IPS-NIHi11 (cell line): ENCODE measurements around the gene GPC1.

Source experiments
- DNase-seq: peaks from one replicate; pipeline ENCODE4 v3.0.0; 2012; ENCODE audit warnings: mixed read lengths, low spot score

The GPC1 gene

GRCh38 chr2:240412211-240412861 lies 23.1 kb upstream of the GPC1 start:
- no peak for DNase-seq

DNA sequence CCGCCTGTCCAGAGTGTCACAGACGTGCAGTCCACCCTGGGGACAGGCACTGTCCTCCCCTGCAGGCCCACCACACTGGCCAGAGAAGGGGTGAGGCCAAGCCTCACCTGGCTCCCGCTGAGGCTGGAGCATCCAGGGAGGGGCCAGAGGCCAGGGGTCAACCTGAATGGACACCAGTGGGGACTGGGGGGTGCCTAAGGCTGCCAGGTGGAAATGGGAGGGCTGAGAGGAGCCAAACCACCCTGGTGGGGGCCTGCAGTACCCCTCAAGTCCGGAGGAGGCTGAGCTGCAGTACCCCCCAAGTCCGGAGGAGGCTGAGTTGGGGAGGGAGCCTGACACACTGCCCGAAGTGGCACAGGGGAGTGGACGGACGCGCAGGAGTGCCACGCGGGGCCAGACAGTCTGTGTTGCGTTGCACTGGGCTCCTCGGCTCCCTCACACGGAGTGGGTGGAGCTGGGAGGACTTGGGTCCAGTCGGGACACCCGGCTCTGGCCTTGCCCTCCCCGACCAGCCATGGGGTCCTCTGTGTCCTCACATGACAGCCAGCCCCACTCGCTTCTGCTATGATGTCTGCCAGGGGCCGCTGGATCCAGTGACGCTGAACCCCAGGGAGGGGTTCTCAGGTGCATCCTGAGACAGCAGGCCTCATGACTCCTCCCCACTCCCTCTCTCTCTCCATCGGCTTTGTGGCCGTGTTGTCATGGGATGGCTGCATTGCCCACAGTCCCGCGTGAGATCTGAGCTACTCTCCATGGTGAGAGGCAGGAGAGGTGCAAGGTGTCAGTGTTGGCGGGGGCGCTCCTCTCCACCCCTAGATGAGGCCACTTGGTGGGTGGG lies 22.3 kb upstream of the GPC1 start:
- DNase-seq = no peak

DNA sequence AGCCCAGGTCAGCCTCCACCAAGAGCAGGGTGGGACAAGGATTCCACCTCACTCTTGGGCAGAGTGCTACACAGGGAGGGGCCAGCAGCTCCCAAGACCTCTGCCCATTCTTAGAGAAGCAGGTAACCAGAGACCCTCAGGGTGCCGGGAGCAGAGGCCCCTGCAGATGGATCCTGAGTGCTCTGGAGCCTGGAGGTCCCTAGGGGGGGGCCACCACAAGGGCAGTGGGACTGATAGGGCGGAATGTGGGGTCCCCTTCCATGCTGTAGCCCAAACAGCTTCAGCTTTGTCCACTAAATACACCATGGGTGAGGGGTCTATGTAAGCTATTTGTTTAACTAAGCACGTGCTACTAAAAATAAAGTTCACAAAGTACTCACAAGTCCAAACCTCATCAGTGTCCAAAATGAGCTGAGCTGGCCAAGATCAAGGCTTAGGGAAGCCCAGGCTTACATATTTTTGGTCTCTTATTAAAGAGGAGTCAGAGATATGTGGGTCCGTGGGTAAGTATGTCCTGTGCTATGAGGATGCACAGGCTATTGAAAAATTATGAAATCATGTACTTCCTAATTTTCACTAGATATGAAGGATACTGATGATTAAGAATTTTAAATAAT lies 21.5 kb upstream of the GPC1 start:
- no peak for DNase-seq

DNA sequence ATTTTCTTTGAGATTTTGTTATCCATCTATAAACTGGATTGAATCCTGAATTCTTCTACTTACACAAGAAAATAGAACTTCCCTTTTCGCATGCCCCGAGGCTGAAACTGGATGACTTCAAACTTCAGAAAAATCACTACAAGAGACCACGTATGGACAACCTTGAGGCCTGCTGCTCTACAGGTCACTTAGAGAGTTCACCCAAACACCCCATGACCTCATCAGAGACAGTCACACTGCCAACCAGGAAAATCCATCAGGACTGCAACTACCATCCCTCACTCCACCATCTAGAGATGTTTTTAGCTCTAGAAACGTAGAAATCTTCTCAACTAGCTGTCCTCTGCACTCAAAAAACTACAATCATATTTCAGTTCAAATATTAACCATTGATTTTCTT lies 18.6 kb upstream of the GPC1 start:
- DNase-seq = no peak

GRCh38 chr2:240418311-240418710 lies 17.2 kb upstream of the GPC1 start:
- no peak for DNase-seq

GRCh38 chr2:240419271-240419670 lies 16.2 kb upstream of the GPC1 start:
- DNase-seq = no peak

- no peak for DNase-seq
Measured at GRCh38 chr2:240419723-240420122, 15.7 kb upstream of the GPC1 start.

DNA sequence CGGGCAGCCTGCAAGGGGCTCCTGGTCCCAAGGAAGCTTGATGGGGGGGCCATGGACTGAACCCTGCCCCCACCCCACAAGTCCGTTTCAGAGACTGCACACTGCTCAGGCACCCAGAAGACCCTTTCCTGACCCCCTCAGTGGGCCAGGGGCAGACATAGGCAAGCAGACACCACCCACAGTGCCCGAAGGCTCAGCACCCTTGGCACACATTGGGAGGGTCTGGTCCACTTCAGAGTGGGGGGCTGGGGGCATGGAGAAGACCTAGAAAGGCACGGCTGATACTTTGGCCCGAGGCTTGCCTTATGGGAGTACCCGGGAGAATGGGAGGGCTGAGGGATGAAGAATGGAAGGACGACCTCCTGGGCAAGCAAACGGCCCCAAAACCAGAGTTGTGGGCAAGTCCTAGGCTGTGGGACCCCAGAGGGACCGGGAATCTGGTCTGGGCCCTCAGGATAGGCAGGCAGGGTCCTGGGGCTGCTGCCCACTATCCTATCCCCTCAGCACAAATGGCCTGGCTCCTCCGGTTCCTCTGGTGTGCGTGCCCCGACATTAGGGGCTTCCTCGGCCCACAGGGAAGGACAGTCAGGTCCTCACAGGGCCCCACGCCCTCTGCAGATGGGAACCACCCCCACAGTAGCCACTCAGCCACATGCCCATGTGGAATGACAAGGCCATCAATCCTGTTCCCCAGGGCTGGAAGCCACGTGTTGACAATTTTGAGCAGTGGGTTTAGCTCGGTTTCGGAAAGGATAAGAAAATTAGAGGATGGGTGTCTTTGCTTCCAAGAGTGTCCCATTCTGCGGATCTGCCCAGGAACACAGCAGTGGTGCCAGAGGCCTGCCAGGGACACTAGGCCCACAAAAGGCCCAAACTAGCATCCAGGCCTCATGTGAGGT lies 15.0 kb upstream of the GPC1 start:
- DNase-seq = no peak

- no peak for DNase-seq
Measured at GRCh38 chr2:240421381-240421780, 14.1 kb upstream of the GPC1 start.

- no peak for DNase-seq
Measured at GRCh38 chr2:240422658-240423329, 12.7 kb upstream of the GPC1 start.

DNA sequence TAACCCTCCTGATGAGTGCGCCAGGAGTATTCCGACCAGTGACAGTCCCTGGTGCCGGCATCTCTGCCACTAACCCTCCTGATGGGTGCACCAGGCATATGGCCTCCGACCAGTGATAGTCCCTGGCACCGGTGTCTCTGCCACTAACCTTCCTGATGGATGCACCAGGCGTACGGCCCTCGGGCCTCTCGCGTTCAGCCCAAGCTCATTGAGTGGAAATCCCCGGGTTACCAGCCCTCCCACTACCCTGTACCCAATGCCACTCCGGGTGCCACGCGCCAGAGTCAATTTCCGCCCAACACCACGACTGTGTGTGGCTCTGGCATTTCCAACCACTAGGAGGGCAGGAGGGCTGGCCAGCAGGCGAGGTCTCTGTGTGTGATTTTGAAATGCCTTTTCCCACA lies 11.7 kb upstream of the GPC1 start:
- no peak for DNase-seq

- no peak for DNase-seq
Measured at GRCh38 chr2:240424341-240425235, 10.9 kb upstream of the GPC1 start.

DNA sequence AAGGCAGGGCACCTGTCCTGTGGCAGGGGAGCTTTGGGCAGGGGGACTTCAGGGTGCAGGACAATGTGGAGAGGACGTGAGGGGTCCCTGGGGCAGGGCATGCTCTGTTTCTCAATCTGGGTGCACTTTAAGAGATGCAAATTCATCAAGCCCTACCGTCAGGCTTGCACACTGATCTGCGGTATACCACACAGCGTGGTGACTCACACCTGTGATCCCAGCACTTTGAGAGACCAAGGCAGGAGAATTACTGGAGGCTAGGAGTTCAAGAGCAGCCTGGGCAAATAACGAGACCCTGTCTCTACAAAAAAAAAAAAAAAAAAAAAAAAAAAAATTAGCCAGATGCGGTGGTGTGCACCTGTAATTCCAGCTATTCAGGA lies 10.2 kb upstream of the GPC1 start:
- no peak for DNase-seq

- DNase-seq = no peak
Measured at GRCh38 chr2:240425697-240426096, 9.8 kb upstream of the GPC1 start.

DNA sequence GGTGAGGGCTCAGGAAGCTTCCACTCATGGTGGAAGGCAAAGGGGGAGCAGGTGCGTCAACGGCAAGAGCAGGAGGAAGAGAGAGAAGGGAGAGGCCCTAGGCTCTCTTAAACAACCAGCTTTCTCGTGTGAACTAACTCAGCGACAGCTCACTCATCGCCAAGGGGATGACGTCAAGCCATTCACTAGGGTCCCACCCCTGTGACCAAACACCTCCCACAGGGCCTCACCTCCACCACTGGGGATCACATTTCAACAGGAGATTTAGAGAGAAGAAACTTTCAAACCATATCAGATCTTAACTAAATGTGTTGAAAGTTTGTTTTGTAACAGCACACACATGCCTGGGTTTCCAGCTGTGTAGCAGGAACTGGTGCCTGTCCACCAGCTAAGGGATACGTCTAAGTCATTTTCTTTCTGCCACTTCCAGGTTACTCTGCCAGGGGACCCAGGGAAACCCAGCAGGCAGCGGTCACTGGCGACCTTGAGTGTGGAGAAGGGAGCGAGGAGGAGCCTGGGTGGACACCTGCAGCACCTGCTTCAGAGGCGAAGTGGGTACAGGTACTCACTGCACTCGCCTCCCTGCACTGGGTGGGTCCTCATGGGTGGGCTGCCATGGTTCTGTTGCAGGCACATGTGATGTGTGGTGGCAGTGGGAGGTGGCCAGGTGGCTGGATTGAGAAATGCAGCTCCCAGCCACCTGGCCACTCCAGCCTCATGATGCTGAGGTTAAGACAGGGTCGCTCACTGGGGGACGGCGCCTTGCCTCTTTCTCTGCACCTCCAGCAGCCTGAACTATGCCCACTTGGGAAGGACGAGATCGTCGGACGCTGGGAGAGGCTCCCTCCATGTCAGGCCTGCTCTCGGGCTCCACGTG lies 8.4 kb upstream of the GPC1 start:
- DNase-seq = no peak

GRCh38 chr2:240427729-240428128 lies 7.7 kb upstream of the GPC1 start:
- no peak for DNase-seq

GRCh38 chr2:240428245-240428644 lies 7.2 kb upstream of the GPC1 start:
- DNase-seq = no peak

- no peak for DNase-seq
Measured at GRCh38 chr2:240429341-240429871, 6.1 kb upstream of the GPC1 start.

DNA sequence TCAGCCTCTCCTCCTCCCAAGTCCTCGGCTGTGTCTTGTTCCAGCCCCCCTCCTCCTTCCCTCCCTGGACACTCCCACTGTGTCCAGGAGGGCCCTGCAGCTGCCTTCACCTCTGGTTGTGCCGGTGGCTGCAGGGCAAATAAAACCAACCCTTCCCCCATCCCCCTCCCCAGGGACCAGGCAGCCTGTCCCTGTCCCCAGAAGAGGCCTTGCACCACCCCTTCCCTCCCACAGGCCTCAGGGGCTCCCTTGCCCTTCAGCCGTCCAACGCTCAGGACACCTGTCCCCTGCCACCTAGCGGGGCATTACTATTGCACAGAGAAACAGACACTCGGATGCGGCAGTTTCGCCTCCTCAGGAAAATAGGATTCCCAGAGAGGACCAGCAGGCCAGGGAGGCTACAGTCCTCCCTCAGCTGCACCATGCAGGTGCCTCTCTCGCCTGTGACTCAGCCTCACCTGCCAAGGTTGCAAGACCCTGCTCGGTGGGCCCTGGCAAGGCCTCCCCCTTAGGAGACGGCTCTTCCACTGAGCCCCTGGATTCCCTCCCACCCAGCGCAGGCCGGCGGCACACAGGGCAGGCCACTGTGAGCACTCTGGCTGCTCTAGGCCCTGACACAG lies 5.5 kb upstream of the GPC1 start:
- DNase-seq = no peak
